C4-2B (cell line): Measurements from ENCODE around the gene COP1.

ENCODE experiments used
- CTCF ChIP-seq: fragments of 450-650 bp; conservative IDR thresholded peaks from 2 replicates; pipeline ENCODE4 v1.5.1; 2017; ENCODE audit warnings: mild to moderate bottlenecking
- ZFX ChIP-seq: fragments of 450-650 bp; IDR thresholded peaks from 2 replicates; pipeline ENCODE4 v1.6.1; 2017

- TF ChIP-seq CTCF (no peak), ZFX (no peak)
These were observed 105.0 kb downstream of the COP1 start for GRCh38 chr1:176101951-176102642.
